ENCODE results near the gene PREPL. TPM values are rescaled to one million over a fixed set of nuclear protein-coding genes. Genes with fewer than 3 reads are reported as not detected.

The PREPL gene
- total and polyA plus RNA-seq, 2 of the 4 experiments (the other 2 are of a cell fraction): 27.6 to 39.6 TPM

GRCh38 chr2:44291281-44292248 lies 69.7 kb downstream of the PREPL start:
- dilution Hi-C loops (cut with HindIII; ENCODE audit: low sequenced_read_pairs, unreplicated experiment) (no loop called here), intact Hi-C loops (cut with micrococcal nuclease) (loop anchor here (1.0 to 10.0 kb wide), 5 partner anchors 47 to 663 kb away; no protein-coding TSS in a partner anchor), in situ Hi-C loops (cut with MboI; ENCODE audit: low sequenced_read_pairs) (loop anchor here (25.0 kb wide), 1 partner anchor 204 kb away; no protein-coding TSS in a partner anchor)
- H2AK9ac ChIP-seq (replicated peaks; ENCODE audit: low read depth, low read length, poor library complexity): no peak overlapping the region
- ATAC-seq (ENCODE audit: low read depth) (peak; percentile 95), DNase-seq (peak; percentile 75)
- H3K9ac ChIP-seq (ENCODE audit: low read depth, low read length): no peak overlapping the region
- no TSS peak for BruUV-seq (replicated peaks)
- H3K4ac ChIP-seq (ENCODE audit: low read depth, low read length): peak overlapping the region; percentile 40; the same call in 1 of the 2 replicates
- H3K23ac ChIP-seq (ENCODE audit: low read depth, low read length): no peak overlapping the region
- no peak overlapping the region for H2BK15ac ChIP-seq (ENCODE audit: low read depth, low read length)
- H3K27me3 ChIP-seq (ENCODE audit: control insufficient read depth, insufficient read depth, low read length): peaks cover 20% of the 10 kb centered on the region
- H3K27ac ChIP-seq (ENCODE audit: insufficient read depth, low read length): no peak overlapping the region
- ChIA-PET POLR2A (ENCODE audit: unreplicated experiment) (no interaction called here), CTCF (interaction anchor here (0.5 to 1.6 kb wide), 13 partner anchors 10 to 205 kb away, joined by 3 to 10 read pairs (median 4); no protein-coding TSS in a partner anchor)
- H2AK5ac ChIP-seq (ENCODE audit: low read depth, low read length): peak overlapping the region; percentile 40; the same call in 1 of the 2 replicates
- no peak overlapping the region for H2BK5ac ChIP-seq (ENCODE audit: low read depth, low read length, poor library complexity, severe bottlenecking)
- H3K56ac ChIP-seq (ENCODE audit: extremely low read depth, insufficient read depth, low read length): no peak overlapping the region
- H3K4me1 ChIP-seq (ENCODE audit: control insufficient read depth, insufficient read depth, low read length): peaks cover 7% of the 10 kb centered on the region
- H3K79me1 ChIP-seq (ENCODE audit: low read depth in 1 of 2, low read length in 2 of 2): no peaks in the 10 kb centered on the region
- H2AFZ ChIP-seq (replicated peaks; ENCODE audit: low read length, poor library complexity): peak overlapping the region; percentile 34
- no peak overlapping the region for H3K4me3 ChIP-seq (ENCODE audit: insufficient read depth, low read depth, low read length)
- WGBS, 2 experiments (ENCODE audit: extremely low coverage in 2 of 2, insufficient read length in 1 of 2): no CpG with 5 or more reads among the region's 8 CpGs
- H4K91ac ChIP-seq (ENCODE audit: insufficient read depth, low read depth, low read length): no peak overlapping the region
- H4K20me1 ChIP-seq (ENCODE audit: insufficient read depth, low read length): peaks cover 4% of the 10 kb centered on the region; the same call in 1 of the 2 replicates
- no peaks in the 10 kb centered on the region for H3K36me3 ChIP-seq (ENCODE audit: control insufficient read depth, insufficient read depth, low read length)
- H2BK20ac ChIP-seq (ENCODE audit: low read depth, low read length): no peak overlapping the region
- no peaks in the 10 kb centered on the region for H3K9me3 ChIP-seq (ENCODE audit: control insufficient read depth, insufficient read depth, low read length)
- H3K9me1 ChIP-seq (ENCODE audit: insufficient read depth, low read length): peaks cover 6% of the 10 kb centered on the region; the same call in 1 of the 2 replicates
- H4K5ac ChIP-seq (ENCODE audit: low read depth, low read length): no peak overlapping the region
- 0 out of 2 replicates have a peak overlapping the region, but pooled peaks have one; percentile 28 for H3K14ac ChIP-seq (replicated peaks; ENCODE audit: low read depth, low read length)
- H3K18ac ChIP-seq (ENCODE audit: low read depth, low read length): no peak overlapping the region
- H2BK120ac ChIP-seq (ENCODE audit: low read depth, low read length): no peak overlapping the region
- H3K4me2 ChIP-seq (ENCODE audit: low read depth, low read length): peak overlapping the region; percentile 60
- no peak overlapping the region for H4K8ac ChIP-seq (ENCODE audit: low read depth in 2 of 2, low read length in 2 of 2)
- TF ChIP-seq SMC3 (IDR thresholded peaks at IDR 0.05; ENCODE audit: low read depth, low read length) (peak; percentile 81), CHD1 (IDR thresholded peaks at IDR 0.05; ENCODE audit: low read depth, low read length) (no peak), MAFK (IDR thresholded peaks at IDR 0.05; ENCODE audit: low read depth, low read length) (peak; percentile 36; the same call in 1 of the 2 replicates), BHLHE40 (IDR thresholded peaks at IDR 0.05; ENCODE audit: low read depth, low read length) (peak; percentile 7; the same call in 1 of the 2 replicates), ELK1 (IDR thresholded peaks at IDR 0.05; ENCODE audit: borderline replicate concordance, low read depth, low read length) (no peak), FOS (IDR thresholded peaks at IDR 0.05; ENCODE audit: low read depth, low read length) (no peak), MAZ (IDR thresholded peaks at IDR 0.05; ENCODE audit: borderline replicate concordance, low read depth, low read length) (no peak), RCOR1 (IDR thresholded peaks at IDR 0.05; ENCODE audit: insufficient replicate concordance, low read length) (no peak), MXI1 (IDR thresholded peaks at IDR 0.05; ENCODE audit: borderline replicate concordance, low read depth, low read length) (no peak), CTCF (conservative IDR thresholded peaks at IDR 0.05; ENCODE audit: low read depth, low read length) (peak; percentile 74), CEBPB (IDR thresholded peaks at IDR 0.05; ENCODE audit: low read depth, low read length) (no peak), POLR2A (IDR thresholded peaks at IDR 0.05; ENCODE audit: low read depth, low read length) (no peak), RAD21 (IDR thresholded peaks at IDR 0.05; ENCODE audit: low read length) (peak; percentile 79), NFE2L2 (IDR thresholded peaks at IDR 0.05; ENCODE audit: low read depth, low read length) (no peak), RFX5 (IDR thresholded peaks at IDR 0.05; ENCODE audit: low read depth, low read length) (no peak)

All from IMR-90 (cell line).